LNCAP (cell line): ENCODE measurements around the gene MT1H.

Experiments used
- CTCF ChIP-seq: fragments of 450-650 bp; IDR thresholded peaks from 2 replicates; pipeline ENCODE4 v1.5.1; 2017; ENCODE audit warnings: mild to moderate bottlenecking

Gene MT1H

DNA sequence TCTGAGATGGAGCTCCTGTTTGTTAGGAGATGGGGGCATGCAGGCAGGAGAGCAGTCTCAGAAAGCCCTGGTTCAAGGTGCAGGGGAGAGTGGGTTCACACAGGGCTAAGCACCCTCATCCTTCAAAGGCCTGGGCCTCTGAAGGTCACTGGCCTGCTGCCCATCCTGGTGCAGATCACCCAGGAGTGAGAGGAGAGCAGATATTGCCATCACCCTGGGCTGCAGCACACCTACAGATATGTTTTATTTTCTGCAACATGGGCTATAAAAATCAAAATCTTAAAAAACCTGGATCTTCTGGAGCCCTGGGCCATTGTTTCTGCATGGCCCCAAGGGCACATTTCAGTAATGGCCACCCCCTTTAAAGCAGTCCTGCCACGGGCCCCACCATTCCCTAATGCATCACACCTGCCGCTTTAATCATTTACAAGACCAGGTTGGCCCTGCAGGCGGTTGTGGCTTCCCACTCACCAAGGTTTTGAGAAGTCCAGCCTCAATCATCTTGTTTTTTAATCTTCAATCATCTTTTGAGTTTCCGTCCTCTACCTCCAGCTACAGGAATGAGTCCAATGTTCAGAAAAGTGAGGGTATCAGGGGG, 39.9 kb downstream of the MT1H start:
- TF ChIP-seq CTCF: no peak

DNA sequence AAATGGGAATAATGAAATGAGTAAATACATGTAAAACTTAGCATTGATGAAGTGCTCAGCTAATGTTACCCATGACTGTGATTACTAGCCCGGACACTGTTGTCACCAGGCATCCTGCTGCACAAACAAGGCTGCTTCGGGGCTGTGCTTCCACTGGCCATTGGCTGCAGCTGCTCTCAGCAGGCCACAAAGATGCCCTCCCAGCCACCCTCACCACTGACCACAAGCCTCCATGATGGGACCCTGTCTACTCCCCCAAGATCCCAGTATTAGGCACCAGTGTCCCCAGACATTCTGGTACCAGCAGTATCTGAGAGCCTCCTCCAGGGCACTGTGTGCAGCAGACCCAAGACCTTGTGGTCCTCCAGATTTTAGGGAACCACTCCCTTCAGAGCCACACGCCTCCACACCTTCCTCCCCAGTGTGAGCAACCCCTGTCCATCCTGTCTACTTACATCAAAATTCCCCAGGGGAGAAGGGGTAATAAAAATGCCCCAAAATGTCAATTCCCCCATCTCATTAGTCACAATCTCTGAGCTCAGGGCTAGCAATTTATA, 40.6 kb downstream of the MT1H start:
- no peak for TF ChIP-seq CTCF

- no peak for TF ChIP-seq CTCF
These were observed 42.2 kb downstream of the MT1H start for GRCh38 chr16:56711862-56712261.

DNA sequence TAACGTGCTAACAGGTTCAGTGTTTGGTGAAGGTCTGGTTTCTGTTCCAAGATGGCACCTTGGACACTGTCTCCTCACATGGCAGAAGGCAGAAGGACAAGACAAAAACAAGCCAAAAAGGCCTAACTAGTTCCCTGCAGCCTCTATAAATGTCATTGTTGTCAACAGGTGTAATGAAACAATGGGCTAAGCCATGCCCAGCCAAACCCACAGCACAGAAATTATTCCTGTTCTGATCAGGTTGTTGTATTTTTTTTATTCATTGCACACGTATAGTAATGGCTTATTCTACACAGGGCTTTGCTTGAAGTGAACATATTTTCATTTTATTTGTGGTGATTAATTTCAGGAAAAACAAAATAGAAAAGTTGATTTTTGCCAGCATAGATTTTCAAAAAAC, 44.2 kb downstream of the MT1H start:
- no peak for TF ChIP-seq CTCF

DNA sequence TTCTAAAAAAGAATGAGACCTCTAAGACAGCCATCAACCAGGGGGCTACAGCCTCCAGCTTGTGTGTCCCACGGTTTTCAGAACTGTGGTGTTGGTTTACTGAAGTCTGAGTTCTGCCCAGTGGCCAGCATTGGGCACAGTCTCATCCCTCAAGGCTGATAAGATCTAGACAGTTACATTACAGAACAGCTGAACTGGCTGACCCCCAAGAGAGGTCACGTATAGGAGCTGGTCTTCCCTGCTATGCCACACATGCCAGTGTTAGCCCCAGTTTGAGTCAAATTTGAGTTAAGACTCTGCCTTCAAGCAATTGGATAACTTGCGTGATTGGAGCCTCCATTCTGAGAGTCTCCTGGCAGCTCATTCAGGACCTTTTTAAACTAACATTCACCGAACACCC, 45.5 kb downstream of the MT1H start:
- no peak for TF ChIP-seq CTCF

GRCh38 chr16:56716761-56717160, 47.1 kb downstream of the MT1H start:
- TF ChIP-seq CTCF: no peak
